Mesenchymal stem cell (in vitro differentiated cells and primary cell): ENCODE data around the gene SYNM.

Experiments
- DNase-seq: peaks from one replicate; pipeline ENCODE4 v3.0.0-alpha.2; 2013
- H2AFZ ChIP-seq: one replicate; pipeline ENCODE4 v1.6.1; 2013; ENCODE audit warnings: low read depth, mild to moderate bottlenecking, control low read depth, inconsistent platforms, low read length, moderate library complexity
- H2AK5ac ChIP-seq: 2 replicates; pipeline ENCODE4 v1.6.1; 2013; ENCODE audit warnings: low read length, moderate library complexity, mild to moderate bottlenecking, inconsistent platforms; ENCODE audit not compliant: severe bottlenecking
- H2BK120ac ChIP-seq: one replicate; pipeline ENCODE4 v1.6.1; 2013; ENCODE audit warnings: low read depth, mild to moderate bottlenecking, inconsistent platforms, low read length, moderate library complexity
- H2BK12ac ChIP-seq, 2 experiments: one replicate each; pipeline ENCODE4 v1.6.1; 2013; ENCODE audit warnings: inconsistent platforms in 2 of 2, low read length in 2 of 2, mild to moderate bottlenecking in 2 of 2, moderate library complexity in 2 of 2, control low read depth in 1 of 2
- H2BK15ac ChIP-seq: one replicate; pipeline ENCODE4 v1.6.1; 2013; ENCODE audit warnings: mild to moderate bottlenecking, low read depth, inconsistent platforms; ENCODE audit not compliant: poor library complexity, severe bottlenecking
- H2BK5ac ChIP-seq: 2 replicates; pipeline ENCODE4 v1.6.1; 2013; ENCODE audit warnings: low read depth, mild to moderate bottlenecking, low read length, control low read depth, inconsistent platforms; ENCODE audit not compliant: poor library complexity, severe bottlenecking
- H3K14ac ChIP-seq, 2 experiments: one replicate each; pipeline ENCODE4 v1.6.1; 2013; ENCODE audit warnings: inconsistent platforms in 2 of 2, low read length in 2 of 2, control low read depth in 1 of 2, mild to moderate bottlenecking in 1 of 2, moderate library complexity in 1 of 2
- H3K18ac ChIP-seq, 2 experiments: one replicate each; pipeline ENCODE4 v1.6.1; 2013; ENCODE audit warnings: inconsistent platforms in 2 of 2, low read length in 2 of 2, control low read depth in 1 of 2, low read depth in 1 of 2, mild to moderate bottlenecking in 1 of 2
- H3K23ac ChIP-seq, 2 experiments: one replicate each; pipeline ENCODE4 v1.6.1; 2013; ENCODE audit warnings: inconsistent platforms in 2 of 2, low read length in 2 of 2, mild to moderate bottlenecking in 2 of 2, moderate library complexity in 2 of 2, control low read depth in 1 of 2
- H3K27ac ChIP-seq: 2 replicates; pipeline ENCODE4 v1.5.1; 2013; ENCODE audit warnings: mild to moderate bottlenecking, moderate library complexity, low read length, control low read depth, inconsistent platforms; ENCODE audit not compliant: poor library complexity, severe bottlenecking
- H3K27me3 ChIP-seq, 2 experiments: 2 replicates each; pipeline versions ENCODE4 v1.6.1 to v1.7.0; 2013; ENCODE audit warnings: low read length in 2 of 2, mild to moderate bottlenecking in 2 of 2, moderate library complexity in 2 of 2, control low read depth in 1 of 2, inconsistent platforms in 1 of 2; ENCODE audit not compliant: control insufficient read depth in 1 of 2, insufficient read depth in 1 of 2
- H3K36me3 ChIP-seq, 2 experiments: 2 replicates each; pipeline versions ENCODE4 v1.6.1 to v1.7.0; 2013; ENCODE audit warnings: low read length in 2 of 2, control low read depth in 1 of 2, inconsistent platforms in 1 of 2, low read depth in 1 of 2, mild to moderate bottlenecking in 1 of 2; ENCODE audit not compliant: insufficient read depth in 2 of 2, control insufficient read depth in 1 of 2
- H3K4ac ChIP-seq, 2 experiments: one replicate each; pipeline ENCODE4 v1.6.1; 2013; ENCODE audit warnings: inconsistent platforms in 2 of 2, low read length in 2 of 2, mild to moderate bottlenecking in 2 of 2, moderate library complexity in 2 of 2, control low read depth in 1 of 2, low read depth in 1 of 2
- H3K4me1 ChIP-seq: 2 replicates; pipeline ENCODE4 v1.6.1; 2013; ENCODE audit warnings: low read depth, low read length, control low read depth; ENCODE audit not compliant: control insufficient read depth, insufficient read depth
- H3K4me2 ChIP-seq: 2 replicates; pipeline ENCODE4 v1.6.1; 2013; ENCODE audit warnings: low read length, mild to moderate bottlenecking, inconsistent platforms; ENCODE audit not compliant: poor library complexity, severe bottlenecking
- H3K4me3 ChIP-seq, 2 experiments: 2 replicates each; pipeline versions ENCODE4 v1.5.1 to v1.7.0; 2013; ENCODE audit warnings: low read length in 2 of 2, mild to moderate bottlenecking in 2 of 2, control low read depth in 1 of 2, low read depth in 1 of 2; ENCODE audit not compliant: insufficient read depth in 1 of 2
- H3K79me1 ChIP-seq: replicated peaks from 2 replicates; pipeline ENCODE4 v1.6.1; 2013; ENCODE audit warnings: mild to moderate bottlenecking, control low read depth, low read length, inconsistent platforms; ENCODE audit not compliant: poor library complexity, severe bottlenecking
- H3K9ac ChIP-seq: 2 replicates; pipeline ENCODE4 v1.7.0; 2013; ENCODE audit warnings: mild to moderate bottlenecking, low read length, moderate library complexity
- H3K9me3 ChIP-seq: 2 replicates; pipeline ENCODE4 v1.7.0; 2013; ENCODE audit warnings: mild to moderate bottlenecking, low read length; ENCODE audit not compliant: control insufficient read depth
- H4K8ac ChIP-seq: one replicate; pipeline ENCODE4 v1.6.1; 2013; ENCODE audit warnings: inconsistent platforms, mild to moderate bottlenecking, low read length, moderate library complexity
- H4K91ac ChIP-seq: one replicate; pipeline ENCODE4 v1.6.1; 2013; ENCODE audit warnings: mild to moderate bottlenecking, low read length, inconsistent platforms
- WGBS: methylation state at CpG from one replicate; pipeline ENCODE4 v1.1.7; 2013; ENCODE audit warnings: mixed read lengths; 5-methylcytosine and 5-hydroxymethylcytosine counted together

SYNM gene

DNA sequence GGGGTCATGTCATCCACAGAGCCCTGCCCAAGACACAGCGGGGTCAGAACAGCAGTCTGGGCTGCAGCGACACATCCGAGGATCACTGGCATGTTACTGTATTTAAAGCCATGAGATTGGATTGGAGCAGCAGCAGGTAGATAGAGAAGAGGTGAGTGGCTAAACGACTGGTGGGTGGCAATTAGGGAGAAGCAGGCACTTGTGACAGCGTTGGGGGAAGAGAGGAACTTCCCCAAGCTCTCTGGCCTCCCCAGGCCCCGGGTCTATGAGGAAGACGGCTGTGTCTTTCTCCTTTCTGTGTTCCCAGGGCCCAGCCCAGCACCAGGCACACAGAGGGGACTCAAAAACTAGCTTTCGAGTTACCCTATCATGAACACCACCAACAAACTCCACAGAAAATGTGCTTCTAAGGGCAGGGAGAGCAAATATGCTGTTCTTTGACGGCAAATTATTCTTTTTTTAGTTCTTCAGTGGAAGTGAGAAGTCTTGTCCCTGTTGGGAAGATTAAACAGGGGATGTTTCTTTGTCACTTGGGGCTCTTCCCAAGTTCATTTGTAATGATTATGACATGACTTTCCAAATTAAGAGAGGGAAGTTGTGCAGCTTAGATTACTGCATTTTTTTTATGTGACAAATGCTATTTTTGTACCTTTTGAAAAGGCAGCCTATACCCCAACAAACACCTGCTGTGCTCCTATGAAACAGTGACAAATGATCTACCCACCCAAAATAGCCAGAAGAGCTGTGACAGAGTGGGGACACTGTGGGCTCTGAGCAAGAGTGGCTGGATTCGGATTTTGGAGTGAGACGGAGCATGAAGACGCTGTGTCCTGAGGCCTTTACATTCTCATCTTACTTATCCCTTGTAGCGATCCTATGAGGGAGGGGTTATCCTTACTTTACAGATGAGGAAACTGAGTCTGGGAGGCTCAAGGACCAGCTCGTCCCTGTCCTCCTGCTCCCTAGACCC, 7.2 kb upstream of the SYNM start:
- Histone ChIP-seq H3K14ac (no peak overlapping the region), H3K79me1 (no peaks in the 10 kb centered on the region), H3K4me2 (no peak overlapping the region), H2AK5ac (no peak overlapping the region), H3K9ac (no peak overlapping the region), H2BK15ac (no peak overlapping the region), H4K8ac (no peak overlapping the region), H2BK12ac (no peak overlapping the region), H3K4me1 (peaks cover 10% of the 10 kb centered on the region), H3K9me3 (no peaks in the 10 kb centered on the region), H3K23ac (no peak overlapping the region), H2BK5ac (no peak overlapping the region), H3K4ac (no peak overlapping the region), H3K27ac (no peak overlapping the region), H3K4me3 (no peak overlapping the region), H4K91ac (no peak overlapping the region), H2AFZ (no peak overlapping the region), H3K36me3 (no peaks in the 10 kb centered on the region), H3K18ac (no peak overlapping the region), H3K27me3 (peaks cover 19 to 48% of the 10 kb centered on the region in 2 experiments), H2BK120ac (no peak overlapping the region)
- 88% methylated on average over 10 of the region's 14 CpGs for WGBS
- no peak for DNase-seq

DNA sequence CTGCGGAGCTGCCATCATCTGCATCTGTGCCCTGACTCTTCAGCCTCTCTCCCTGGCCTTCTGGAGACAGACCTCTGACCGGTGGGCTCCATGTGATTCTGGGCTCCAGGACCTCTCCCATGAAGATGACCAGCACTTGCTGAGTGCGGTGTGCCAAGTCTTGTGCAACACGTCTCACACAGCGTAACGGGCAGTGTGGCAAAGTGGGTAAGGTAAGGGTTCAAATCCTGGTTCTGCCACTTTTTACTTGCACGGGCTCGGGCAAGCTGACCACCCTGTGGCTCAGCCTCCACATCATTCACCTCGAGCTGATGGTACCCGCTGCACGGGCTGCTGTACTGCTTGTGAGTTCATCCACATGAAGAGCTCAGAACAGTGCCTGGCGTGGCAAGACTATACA, 6.5 kb upstream of the SYNM start:
- Histone ChIP-seq H2BK5ac (no peak overlapping the region), H3K4ac (no peak overlapping the region), H3K4me1 (peaks cover 12% of the 10 kb centered on the region), H3K36me3 (no peaks in the 10 kb centered on the region), H3K14ac (no peak overlapping the region), H3K79me1 (no peaks in the 10 kb centered on the region), H3K4me3 (no peak overlapping the region), H3K23ac (no peak overlapping the region), H3K27ac (no peak overlapping the region), H3K4me2 (no peak overlapping the region), H4K91ac (no peak overlapping the region), H3K27me3 (peaks cover 19 to 55% of the 10 kb centered on the region in 2 experiments), H2AK5ac (no peak overlapping the region), H4K8ac (no peak overlapping the region), H3K18ac (no peak overlapping the region), H2BK15ac (no peak overlapping the region), H2BK120ac (no peak overlapping the region), H3K9me3 (no peaks in the 10 kb centered on the region), H3K9ac (no peak overlapping the region), H2AFZ (no peak overlapping the region), H2BK12ac (no peak overlapping the region)
- WGBS: 87% methylated on average over 12 of the region's 12 CpGs
- DNase-seq: no peak

DNA sequence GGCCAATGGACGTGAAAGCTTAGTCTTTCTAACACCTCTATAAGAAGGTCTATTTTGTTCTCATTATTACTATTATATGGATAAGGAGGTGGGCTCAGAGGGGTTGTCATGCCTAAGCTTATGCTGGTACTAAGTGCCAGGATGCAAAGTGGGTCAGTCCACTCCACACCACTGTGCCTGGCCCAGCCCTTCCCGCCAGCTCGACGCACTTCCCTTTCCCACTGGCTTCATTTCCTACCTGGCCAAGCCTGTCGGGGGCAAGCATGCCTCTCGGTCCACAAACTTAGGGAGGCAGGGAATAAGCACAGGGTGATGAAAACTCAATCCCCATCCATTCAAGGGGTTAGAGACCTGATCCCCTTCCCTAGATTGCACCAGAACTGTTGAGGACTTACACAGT, 5.9 kb upstream of the SYNM start:
- H3K4me1 ChIP-seq: peaks cover 12% of the 10 kb centered on the region
- H3K4me3 ChIP-seq: no peak overlapping the region
- H3K9ac ChIP-seq: no peak overlapping the region
- no peak overlapping the region for H3K23ac ChIP-seq
- no peak overlapping the region for H2BK120ac ChIP-seq
- no peak overlapping the region for H3K4ac ChIP-seq
- no peak overlapping the region for H2BK15ac ChIP-seq
- no peak overlapping the region for H2AFZ ChIP-seq
- no peak overlapping the region for H2AK5ac ChIP-seq
- H2BK12ac ChIP-seq: no peak overlapping the region
- H4K91ac ChIP-seq: no peak overlapping the region
- H3K27me3 ChIP-seq: peaks cover 19 to 59% of the 10 kb centered on the region in 2 experiments
- no peak overlapping the region for H2BK5ac ChIP-seq
- H3K4me2 ChIP-seq: no peak overlapping the region
- H3K14ac ChIP-seq: no peak overlapping the region
- no peak overlapping the region for H4K8ac ChIP-seq
- no peak for DNase-seq
- no peaks in the 10 kb centered on the region for H3K79me1 ChIP-seq
- 74% methylated on average over 5 of the region's 6 CpGs for WGBS
- no peak overlapping the region for H3K18ac ChIP-seq
- H3K36me3 ChIP-seq: no peaks in the 10 kb centered on the region
- H3K27ac ChIP-seq: no peak overlapping the region
- H3K9me3 ChIP-seq: no peaks in the 10 kb centered on the region

DNA sequence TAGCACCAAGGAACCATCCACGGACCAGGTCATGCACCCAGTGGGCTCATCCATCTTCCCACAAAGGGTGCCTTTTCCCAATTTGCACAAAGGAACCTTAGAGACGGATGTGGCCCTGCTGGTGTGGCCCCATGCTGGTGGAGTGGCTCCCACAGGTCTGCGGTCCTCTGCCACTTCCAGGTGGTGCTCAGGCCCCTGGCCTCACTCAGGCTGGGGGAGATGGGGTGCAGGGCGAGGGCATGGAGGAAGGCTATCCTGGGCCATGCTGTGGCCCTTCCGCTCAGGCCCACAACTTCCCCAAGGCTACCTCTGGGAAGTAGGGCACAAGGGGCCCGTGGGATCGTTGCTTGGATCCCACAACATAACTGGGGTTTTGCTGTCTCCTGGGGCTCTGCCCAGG, 5.2 kb upstream of the SYNM start:
- H3K23ac ChIP-seq: no peak overlapping the region
- DNase-seq: no peak
- WGBS: 92% methylated on average over 7 of the region's 7 CpGs
- H3K4me1 ChIP-seq: peaks cover 12% of the 10 kb centered on the region
- no peak overlapping the region for H3K4me2 ChIP-seq
- H3K18ac ChIP-seq: no peak overlapping the region
- no peak overlapping the region for H3K4ac ChIP-seq
- H2BK12ac ChIP-seq: no peak overlapping the region
- no peak overlapping the region for H3K27ac ChIP-seq
- no peak overlapping the region for H4K91ac ChIP-seq
- H4K8ac ChIP-seq: no peak overlapping the region
- no peaks in the 10 kb centered on the region for H3K79me1 ChIP-seq
- peaks cover 19 to 54% of the 10 kb centered on the region in 2 experiments for H3K27me3 ChIP-seq
- no peak overlapping the region for H2BK5ac ChIP-seq
- H2BK120ac ChIP-seq: no peak overlapping the region
- no peak overlapping the region for H2AFZ ChIP-seq
- H3K4me3 ChIP-seq: no peak overlapping the region
- H3K14ac ChIP-seq: no peak overlapping the region
- no peak overlapping the region for H2AK5ac ChIP-seq
- H2BK15ac ChIP-seq: no peak overlapping the region
- no peak overlapping the region for H3K9ac ChIP-seq
- H3K9me3 ChIP-seq: no peaks in the 10 kb centered on the region
- H3K36me3 ChIP-seq: no peaks in the 10 kb centered on the region
